Stimulated activated CD4-positive, alpha-beta T cell treated with anti-CD3 and anti-CD28 coated beads, Interleukin-15, amount 100 ng/mL, for 48 hours (primary cell): ENCODE measurements around the gene NXNL1.

Experiments
- DNase-seq, 2 donors: peaks; one replicate each; pipeline ENCODE4 v3.0.0-alpha.2; 2020; ENCODE audit warnings: low read depth in 2 of 2

The NXNL1 gene

GRCh38 chr19:17455308-17456123, 5.2 kb downstream of the NXNL1 start:
- DNase-seq = no peak

DNA sequence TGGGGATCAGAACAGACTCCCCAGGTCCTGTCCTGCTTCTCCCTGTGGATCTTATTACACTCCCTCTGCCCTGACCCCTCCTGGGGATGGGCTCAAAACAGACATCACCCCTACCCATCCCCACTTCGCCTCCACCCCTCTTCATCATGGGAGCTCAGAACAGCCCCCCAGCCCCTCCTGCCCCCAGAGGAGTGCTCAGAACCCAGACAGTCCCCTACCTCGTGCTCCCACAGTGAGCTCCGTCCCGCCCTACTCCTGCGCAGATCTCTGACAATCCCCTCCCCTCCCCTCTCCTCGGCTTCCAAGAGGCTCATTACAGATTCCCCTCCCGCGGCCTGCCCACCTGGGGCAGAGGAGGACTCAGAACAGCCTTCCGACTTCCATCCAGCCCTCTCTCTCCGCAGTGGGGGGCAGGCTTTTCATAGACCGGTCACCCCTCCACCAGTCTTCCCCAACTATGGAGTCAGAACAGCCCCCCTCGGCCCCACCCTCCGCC, 6.1 kb downstream of the NXNL1 start:
- DNase-seq = no peak

DNA sequence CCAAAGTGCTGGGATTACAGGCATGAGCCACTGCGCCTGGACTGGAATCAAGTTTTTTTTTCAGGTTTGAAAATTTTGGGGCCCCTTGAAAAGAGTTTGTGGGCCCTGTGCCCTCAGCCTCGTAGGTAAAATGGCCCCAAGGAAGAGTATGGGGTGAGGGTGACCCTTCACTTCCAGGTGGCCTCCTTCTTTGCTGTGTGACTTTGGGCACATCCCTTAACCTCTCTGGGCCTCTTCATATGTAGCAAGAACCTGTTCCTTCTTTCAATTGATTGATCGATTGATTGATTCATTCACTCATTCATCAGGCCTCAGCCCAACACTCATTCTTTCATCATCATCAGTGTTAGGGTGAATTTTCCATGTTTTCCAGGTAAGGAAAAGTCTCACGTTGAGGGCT, 8.9 kb downstream of the NXNL1 start:
- DNase-seq = no peak

DNA sequence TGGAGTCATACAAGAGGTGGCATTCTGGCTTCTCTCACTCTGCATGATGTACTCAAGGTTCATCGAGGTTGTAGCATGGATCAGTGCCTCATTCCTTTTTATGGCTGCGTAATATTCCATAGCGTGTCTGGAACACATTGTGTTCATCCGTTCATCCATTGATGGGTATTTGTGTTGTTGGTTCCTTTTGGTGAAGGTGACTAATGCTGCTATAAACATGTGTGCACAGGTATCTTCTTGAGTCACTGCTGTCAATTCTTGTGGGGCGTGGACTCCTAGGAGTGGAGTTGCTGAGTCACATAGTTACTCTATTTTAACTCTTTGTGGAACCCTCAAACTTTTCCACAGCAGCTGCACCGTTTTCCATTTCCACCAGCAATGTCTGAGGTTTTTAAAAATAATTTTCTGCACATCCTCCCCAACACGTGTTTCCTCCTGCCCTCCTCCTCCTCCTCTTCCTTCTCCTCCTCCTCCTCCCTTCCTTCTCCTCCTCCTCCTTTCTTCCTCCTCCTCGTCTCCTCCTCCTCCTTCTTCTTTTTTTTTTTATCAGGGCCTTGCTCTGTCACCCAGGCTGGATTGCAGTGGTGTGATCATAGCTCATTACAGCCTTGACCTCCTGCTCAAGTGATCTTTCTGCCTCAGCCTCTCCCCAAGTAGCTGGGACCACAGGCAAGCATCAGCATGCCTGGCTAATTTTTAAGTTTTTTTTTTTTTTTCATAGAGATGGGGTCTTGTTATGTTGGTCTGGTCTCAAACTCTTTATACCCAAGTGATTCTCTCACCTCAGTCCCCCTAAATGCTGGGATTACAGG, 10.3 kb downstream of the NXNL1 start:
- peak; percentile 39 to 49 for DNase-seq

DNA sequence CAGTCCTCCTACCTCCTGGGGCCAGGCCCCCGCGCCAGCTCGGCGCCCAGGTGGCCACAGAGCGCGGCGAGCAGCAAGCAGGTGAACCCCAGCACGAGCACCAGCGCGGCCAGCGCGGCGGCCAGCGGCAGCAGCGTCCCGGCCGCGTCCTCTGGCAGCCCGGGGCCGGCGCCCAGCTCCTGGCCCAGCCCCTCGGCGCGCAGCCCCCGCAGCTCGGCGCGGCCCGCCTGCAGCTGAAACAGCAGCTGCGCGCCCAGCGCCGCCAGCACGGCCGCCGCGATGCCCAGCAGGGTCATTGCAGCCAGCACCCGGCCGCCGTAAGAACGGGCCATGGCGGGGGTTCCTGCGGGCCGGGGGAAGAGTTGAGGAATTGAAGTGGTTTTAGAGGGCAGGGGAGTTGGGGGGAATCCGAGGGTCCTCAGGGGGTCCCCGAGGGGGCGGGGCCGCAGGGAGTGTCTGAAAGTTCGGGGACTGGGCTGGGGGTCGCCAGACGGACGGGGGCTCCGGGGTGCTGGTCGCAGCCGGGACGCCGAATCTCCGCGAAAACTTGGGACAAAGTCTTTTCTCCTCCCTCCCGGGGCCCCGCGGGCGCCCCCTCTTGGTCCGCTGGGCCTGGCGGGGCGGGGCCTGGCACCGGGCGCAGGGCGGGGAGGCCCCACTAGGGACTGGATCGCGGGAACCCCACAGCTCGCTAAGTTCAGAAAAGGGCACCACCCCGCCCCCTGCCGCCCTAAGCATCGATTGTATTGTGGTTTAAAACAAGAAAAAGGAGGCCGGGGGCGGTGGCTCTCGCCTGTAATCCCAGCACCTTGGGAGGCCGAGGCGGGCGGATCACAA, 12.4 kb downstream of the NXNL1 start, which contains the start of gene TMEM221:
Gene TMEM221, minus strand, starts transcription at position 538 of the 837 bp plus-strand sequence. Its CDS starts 206 bp downstream, at position 332.
- DNase-seq = peak; percentile 19 to 43

- no peak for DNase-seq
Observed at GRCh38 chr19:17447704-17448130, 13.0 kb downstream of the NXNL1 start.

DNA sequence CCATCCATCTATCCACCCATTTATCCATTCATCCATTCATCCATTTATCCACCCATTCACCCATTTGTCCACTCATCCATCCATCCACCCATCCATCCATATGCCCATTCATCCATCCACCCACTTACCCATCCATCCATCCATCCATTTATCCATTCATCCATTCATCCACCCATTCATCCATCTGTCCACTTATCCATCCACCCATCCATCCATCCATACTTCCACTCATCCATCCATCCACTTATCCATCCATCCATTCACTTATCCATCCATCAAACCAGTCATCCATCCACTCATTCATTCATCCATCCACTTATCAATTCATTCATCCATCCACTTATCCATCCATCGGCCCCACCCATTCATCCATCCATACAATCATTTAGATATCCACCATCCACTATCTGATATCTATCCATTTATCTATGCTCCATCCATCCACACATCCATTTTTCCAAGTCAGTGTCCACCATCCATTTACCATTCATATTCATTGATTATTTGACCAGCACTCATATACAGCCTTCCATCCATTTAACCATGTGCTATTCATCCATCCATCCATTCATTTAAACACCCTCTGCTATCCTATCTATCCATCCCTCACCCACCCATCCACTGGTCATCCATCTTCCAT, 15.1 kb downstream of the NXNL1 start:
- DNase-seq = no peak

DNA sequence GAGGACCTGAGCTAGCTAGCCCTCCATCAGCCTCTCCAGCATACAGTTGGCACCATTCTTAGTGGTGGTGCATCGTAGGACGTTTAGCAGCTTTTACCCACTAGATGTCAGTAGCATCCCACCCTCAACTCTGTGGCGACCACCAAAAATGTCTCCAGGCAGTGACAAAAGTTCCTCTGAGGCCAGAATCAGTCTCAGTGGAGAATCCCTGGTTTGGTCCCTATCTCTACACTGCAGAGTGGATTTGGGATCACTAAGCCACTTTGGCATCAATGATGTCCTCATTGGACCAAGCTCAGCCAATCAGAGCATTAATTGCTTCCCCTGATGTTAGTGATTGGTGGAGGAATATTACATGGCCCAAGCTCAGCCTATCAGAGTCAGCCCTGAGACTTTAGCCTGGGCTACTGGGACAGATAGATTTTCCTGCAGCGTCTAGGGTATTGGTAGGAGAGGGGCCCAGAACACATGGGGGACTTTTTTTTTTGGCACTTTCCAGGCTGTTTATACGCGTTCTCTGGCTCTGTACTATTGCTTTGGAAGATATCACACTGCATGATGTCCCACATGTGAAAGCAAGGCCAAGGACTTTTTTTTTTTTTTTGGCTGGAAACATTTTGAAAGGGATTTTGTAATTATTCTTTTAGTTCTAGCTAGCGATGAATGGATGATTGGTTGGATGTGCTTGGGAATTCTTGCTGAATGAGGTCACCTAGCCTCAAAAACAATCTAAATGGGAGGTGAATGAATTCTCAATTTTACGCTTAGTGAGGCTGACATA, 19.3 kb downstream of the NXNL1 start:
- no peak for DNase-seq

DNA sequence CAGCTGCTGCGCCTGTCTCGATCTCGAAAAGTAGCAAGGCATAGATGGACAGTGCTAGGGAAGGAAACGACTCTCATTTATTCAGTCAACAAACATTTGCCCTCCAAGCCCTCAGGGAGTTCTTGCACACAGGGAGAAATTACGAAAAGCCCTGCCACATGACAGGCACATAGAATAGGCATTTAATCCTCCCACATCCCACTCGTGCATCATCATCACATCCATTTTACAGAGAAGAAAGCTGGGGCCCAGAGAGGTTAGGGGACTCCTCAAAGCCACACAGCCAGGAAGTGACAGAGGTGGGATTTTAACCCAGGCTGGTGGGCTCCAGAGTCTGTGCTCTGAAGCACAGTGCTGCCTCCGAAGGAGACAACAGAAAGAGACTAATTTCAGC, 23.9 kb downstream of the NXNL1 start:
- no peak for DNase-seq

DNA sequence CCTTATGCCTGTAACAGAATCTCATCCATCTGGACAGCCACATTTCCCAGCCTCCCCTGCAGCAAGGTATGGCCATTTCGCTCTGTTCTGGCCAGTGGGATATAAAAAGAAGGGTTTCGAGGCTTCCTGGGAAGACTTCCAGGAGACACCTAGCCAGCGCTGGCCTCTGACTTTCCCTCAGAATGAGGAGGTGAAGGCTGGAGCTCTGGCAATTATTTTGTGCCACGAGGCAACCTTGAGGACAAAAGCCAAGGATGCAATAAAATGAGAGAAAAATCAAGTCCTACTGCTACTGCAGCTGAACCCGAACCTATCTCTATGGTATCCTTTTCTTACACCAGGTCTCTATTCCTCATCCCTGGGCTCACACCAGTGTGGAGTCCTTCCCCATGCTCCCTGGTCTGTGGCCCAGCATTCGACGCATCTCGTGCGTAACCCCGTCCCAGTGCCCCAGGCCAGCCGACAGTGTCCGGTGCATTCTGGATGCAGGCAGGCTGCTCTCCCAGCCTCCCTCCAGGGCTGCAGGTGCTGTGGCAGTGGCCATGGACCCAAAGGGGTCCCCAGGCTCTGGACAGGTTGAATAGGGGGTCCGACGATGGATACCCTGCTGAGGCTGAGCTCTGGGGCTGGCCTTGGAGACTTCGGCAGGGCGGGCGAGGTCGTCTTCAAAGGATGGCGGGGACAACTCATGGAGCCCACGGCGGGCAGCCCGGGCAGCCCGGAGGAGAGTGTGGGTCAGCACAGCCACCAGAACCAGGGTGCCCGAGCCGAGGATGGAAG, 24.4 kb downstream of the NXNL1 start:
- DNase-seq = no peak

DNA sequence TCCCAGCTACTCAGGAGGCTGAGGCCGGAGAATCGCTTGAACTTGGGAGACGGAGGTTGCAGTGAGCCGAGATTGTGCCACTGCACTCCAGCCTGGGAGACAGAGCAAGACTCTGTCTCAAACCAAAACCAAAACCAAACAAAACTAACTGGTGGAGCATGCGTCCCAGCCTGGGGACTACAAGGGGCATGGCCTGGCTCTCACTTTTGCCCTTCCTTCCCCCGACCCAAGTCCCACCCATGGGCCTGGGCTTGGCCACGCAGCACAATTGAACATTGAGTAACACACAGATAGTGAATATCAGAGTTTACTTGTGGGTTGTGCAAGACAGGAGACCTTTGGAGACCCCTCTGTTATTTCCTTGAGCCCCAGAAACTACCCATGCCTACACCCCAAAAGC, 25.5 kb downstream of the NXNL1 start:
- no peak for DNase-seq

DNA sequence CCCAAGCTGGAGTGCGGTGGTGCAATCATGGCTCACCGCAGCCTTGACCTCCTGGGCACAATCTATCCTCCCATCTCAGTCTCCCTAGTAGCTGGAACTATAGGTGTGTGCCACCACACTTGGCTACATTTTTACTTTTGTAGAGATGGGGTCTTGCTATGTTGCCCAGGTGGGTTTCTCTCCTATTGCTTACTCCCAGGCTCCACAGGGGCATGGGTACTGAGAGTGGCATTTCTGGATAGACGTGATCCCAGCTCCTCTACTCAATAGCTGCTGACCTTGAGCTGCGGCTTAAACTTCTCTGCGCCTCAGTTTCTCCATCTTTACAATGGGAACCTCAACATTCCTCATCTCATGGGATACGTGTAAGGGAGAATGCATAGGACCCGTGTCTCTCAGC, 29.3 kb downstream of the NXNL1 start:
- no peak for DNase-seq

- no peak for DNase-seq
Observed at GRCh38 chr19:17429641-17430113, 31.0 kb downstream of the NXNL1 start.

DNA sequence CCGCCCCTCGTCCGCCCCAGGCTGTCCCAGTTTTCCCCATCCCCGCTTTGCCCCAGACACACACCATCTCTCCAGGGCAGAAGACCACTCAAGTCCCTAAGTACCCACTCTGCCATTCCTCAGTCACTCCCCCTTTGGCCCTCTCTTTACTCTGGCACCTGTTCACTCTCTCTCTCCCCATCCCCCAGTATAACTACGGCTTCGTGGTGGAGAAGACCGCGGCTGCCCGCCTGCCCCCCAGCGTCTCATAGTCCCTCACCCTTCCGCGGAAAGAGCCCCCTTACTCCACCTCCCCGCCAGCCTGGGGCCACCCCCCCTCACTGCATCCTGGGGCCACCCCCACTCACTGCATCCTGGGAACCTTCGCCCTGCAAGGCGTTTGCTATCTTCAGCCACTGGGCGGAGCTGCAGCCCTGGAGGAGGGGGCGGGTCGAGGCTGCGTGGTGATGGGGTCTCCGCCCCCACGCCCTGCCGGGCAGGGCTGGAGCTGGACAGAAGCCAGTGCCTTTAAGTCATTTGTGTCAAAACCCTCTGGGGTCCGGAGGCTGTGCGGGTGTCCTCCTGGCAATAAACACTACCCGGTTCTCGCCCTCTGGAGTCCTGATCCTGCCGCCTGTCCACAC, 35.9 kb downstream of the NXNL1 start:
- no peak for DNase-seq

GRCh38 chr19:17423429-17424208, 37.1 kb downstream of the NXNL1 start:
- no peak for DNase-seq

- no peak for DNase-seq
Observed at GRCh38 chr19:17421942-17422341, 38.8 kb downstream of the NXNL1 start.

- DNase-seq = no peak
Observed at GRCh38 chr19:17420475-17420924, 40.2 kb downstream of the NXNL1 start.
